CD4-positive, alpha-beta T cell treated with Interleukin-12 subunit alpha and Interleukin-12 subunit beta, for 1 hour (primary cell): ENCODE results near the gene FAM72C.
"Not testable (repeated sequence)": the region's sequence is repeated elsewhere in the genome, so short reads cannot be mapped to it uniquely, and the experiment has no call there.

Source experiments
- DNase-seq: peaks from one replicate; pipeline ENCODE4 v3.0.0-alpha.2; 2020

Gene FAM72C

GRCh38 chr1:143971924-143972700, at the start of gene FAM72C:
Gene FAM72C (minus strand): TSS chr1:143971986. CDS start chr1:143971141, 845 bp downstream.
- not testable (repeated sequence) for DNase-seq

- DNase-seq: not testable (repeated sequence)
Measured at GRCh38 chr1:144020001-144020738, 48.4 kb upstream of the FAM72C start.

- DNase-seq: not testable (repeated sequence)
Measured at GRCh38 chr1:144019101-144019500, 47.3 kb upstream of the FAM72C start.

- DNase-seq: not testable (repeated sequence)
Measured at GRCh38 chr1:144015180-144015966, 43.6 kb upstream of the FAM72C start.

- not testable (repeated sequence) for DNase-seq
Measured at GRCh38 chr1:144014528-144014927, 42.7 kb upstream of the FAM72C start.

- DNase-seq: not testable (repeated sequence)
Measured at GRCh38 chr1:144014121-144014520, 42.3 kb upstream of the FAM72C start.

GRCh38 chr1:144012168-144012733, 40.5 kb upstream of the FAM72C start:
- DNase-seq: not testable (repeated sequence)

GRCh38 chr1:144009410-144009809, 37.6 kb upstream of the FAM72C start:
- not testable (repeated sequence) for DNase-seq

GRCh38 chr1:144004259-144004658, 32.5 kb upstream of the FAM72C start:
- not testable (repeated sequence) for DNase-seq

GRCh38 chr1:144003306-144004029, 31.7 kb upstream of the FAM72C start:
- not testable (repeated sequence) for DNase-seq

GRCh38 chr1:144002141-144002881, 30.5 kb upstream of the FAM72C start:
- not testable (repeated sequence) for DNase-seq

- not testable (repeated sequence) for DNase-seq
Measured at GRCh38 chr1:144001077-144001476, 29.3 kb upstream of the FAM72C start.

GRCh38 chr1:143996020-143996419, 24.2 kb upstream of the FAM72C start:
- not testable (repeated sequence) for DNase-seq

- DNase-seq: not testable (repeated sequence)
Measured at GRCh38 chr1:143993301-143993907, 21.6 kb upstream of the FAM72C start.

GRCh38 chr1:143990699-143991098, 18.9 kb upstream of the FAM72C start:
- not testable (repeated sequence) for DNase-seq

GRCh38 chr1:143989719-143990118, 17.9 kb upstream of the FAM72C start:
- DNase-seq: not testable (repeated sequence)

GRCh38 chr1:143989427-143989712, 17.6 kb upstream of the FAM72C start:
- DNase-seq: not testable (repeated sequence)

GRCh38 chr1:143988602-143989426, 17.0 kb upstream of the FAM72C start:
- not testable (repeated sequence) for DNase-seq

GRCh38 chr1:143987868-143988267, 16.1 kb upstream of the FAM72C start:
- not testable (repeated sequence) for DNase-seq
